CD4-positive, alpha-beta T cell treated with Interleukin-10 for 1 hour (primary cell): ENCODE data around the gene ABI1.

Experiments used
- DNase-seq: peaks from one replicate; pipeline ENCODE4 v3.0.0-alpha.2; 2020

The ABI1 gene

DNA sequence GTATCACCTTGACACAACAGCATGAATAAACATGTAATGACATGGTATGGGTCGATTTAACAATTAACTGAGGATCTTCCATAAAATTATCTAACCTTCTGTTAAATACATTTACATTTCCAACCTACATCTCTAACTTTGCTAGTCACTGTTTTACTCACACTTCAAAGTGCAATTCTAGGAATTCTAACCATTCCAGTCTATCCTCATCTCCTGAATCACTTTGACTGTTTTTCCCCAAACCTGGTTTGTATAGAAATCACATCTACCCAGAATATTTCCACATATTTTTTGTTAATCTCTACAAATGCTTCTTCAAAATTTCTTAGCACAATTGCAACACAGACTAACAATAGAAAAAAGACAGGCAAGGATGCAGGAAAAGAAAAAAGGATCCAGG lies 6.2 kb downstream of the ABI1 start:
- no peak for DNase-seq

GRCh38 chr10:26844396-26844975 lies 16.3 kb downstream of the ABI1 start:
- DNase-seq = no peak

GRCh38 chr10:26843736-26844135 lies 17.0 kb downstream of the ABI1 start:
- no peak for DNase-seq

DNA sequence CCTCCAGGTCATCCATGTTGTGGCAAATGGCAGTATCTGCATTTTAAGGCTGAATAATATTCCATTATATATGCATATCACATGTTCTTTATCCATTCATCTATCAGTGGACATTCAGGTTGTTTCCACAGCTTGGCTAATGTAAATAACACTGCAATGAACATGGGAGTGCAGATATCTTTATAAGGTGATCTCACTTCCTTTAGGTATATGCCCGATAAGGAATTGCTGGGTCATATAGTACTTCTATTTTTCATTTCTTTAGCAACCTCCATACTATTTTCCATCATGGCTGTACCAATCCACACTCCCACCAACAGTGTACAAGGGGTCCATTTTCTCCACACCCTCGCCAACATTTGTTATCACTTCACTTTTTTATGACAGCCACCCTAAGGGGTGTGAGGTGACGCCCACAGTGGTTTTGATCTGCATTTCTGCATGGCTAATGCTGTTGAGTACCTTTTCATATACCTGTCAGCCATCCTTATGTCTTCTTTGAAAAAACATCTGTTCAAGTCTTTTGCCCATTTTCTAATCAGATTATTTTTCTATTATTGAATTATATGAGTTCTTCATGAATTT lies 18.9 kb downstream of the ABI1 start:
- DNase-seq = peak; percentile 19

DNA sequence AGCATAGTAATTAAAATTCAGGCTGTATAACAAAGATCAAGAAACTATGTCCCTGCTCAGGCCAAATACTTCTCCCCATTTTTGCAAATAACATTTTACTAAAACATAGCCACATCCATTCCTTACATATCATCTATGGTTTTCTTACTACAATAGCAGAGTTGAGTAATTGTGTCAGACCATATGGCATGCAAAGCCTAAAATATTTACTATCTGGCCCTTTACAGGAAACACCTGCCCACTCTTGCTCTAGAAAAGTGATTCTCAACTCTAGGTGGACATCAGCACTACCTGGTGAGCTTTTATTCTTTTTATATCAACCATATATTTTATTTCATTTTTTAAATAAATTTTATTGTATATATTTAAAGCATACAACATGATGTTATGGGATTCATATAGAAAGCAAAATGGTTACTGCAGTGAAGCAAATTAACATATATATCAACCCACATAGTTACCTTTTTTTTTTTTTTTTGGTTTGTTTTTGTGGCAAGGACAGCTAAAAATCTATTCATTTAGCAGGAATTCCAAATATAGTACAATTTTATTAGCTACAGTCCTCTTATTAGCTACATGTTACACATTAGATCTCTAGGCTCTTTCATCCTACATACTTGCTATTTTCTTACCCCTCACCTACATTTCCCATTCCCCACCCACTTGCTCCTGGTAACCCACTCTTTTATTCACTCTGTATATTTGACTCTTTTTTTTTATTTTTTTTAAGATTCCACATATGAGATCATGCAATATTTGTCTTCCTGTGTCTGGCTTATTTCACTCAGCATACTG lies 19.6 kb downstream of the ABI1 start:
- no peak for DNase-seq

GRCh38 chr10:26839966-26840627 lies 20.7 kb downstream of the ABI1 start:
- no peak for DNase-seq

DNA sequence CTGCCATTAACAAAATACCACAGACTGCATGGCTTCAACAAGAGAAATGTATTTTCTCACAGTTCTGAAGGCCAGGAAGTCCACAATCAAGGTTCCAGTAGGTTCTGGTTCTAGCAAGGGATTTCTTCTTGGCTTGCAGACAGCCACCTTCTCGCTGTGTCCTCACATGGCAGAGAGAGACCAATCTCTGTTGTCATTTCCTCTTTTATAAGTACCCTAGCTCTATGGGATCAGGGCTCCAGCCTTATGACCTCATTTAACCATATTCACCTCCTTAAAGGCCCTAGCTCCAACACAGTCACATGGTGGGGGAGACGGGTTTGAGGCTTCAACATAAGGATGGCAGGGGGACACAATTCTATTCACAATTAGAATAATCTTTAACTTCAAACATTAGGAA lies 23.6 kb downstream of the ABI1 start:
- no peak for DNase-seq

GRCh38 chr10:26835025-26835424 lies 25.7 kb downstream of the ABI1 start:
- no peak for DNase-seq

- DNase-seq = no peak
Observed at GRCh38 chr10:26832960-26833359, 27.8 kb downstream of the ABI1 start.

DNA sequence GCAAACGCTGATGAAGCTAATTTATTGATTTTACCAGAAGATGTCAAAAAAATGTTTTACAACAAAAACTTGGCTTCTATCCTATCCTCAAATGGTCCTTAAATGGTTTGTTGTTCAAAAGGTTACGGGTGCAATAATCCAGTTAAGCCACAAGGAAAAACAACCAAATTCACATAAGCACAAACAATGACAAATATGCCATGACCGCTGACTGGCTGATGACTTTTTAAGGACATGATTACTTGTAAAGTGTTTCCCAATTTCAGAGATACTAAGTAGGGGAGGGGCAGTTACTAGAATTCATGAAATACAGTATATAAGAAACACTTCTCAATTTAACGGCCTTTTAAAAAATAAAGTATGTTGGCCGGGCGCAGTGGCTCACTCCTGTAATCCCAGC lies 28.8 kb downstream of the ABI1 start:
- DNase-seq = no peak

GRCh38 chr10:26829810-26830515 lies 30.8 kb downstream of the ABI1 start:
- no peak for DNase-seq

DNA sequence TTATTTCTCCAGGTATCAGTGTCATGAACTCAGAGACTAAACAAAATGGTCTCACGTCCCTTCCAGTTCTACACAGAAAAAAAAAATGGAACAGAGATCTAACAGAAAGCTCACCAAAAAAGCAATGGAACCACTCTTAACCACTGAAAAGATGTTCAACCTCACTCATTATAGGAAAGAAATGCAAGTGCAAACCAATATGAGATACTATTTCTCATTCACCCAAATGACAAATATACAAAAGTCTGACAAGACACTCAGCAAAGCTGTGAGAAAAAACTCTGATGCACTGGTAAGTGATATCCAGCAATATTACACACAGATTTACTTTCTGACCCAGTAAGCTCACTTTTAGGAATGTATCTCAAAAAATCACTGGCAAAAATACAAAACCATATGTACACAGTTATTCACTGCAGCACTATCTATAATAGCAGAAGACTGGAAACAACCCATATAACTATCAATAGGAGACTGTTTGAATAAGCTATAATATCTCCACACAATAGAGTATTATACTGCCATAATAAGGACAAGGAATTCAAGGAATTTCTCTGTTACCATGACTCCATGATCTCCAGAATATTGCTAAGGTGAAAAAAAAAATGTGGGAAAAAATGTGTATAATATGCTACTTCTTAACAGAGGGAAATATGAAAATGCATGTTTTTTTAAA lies 36.6 kb downstream of the ABI1 start:
- DNase-seq = no peak

DNA sequence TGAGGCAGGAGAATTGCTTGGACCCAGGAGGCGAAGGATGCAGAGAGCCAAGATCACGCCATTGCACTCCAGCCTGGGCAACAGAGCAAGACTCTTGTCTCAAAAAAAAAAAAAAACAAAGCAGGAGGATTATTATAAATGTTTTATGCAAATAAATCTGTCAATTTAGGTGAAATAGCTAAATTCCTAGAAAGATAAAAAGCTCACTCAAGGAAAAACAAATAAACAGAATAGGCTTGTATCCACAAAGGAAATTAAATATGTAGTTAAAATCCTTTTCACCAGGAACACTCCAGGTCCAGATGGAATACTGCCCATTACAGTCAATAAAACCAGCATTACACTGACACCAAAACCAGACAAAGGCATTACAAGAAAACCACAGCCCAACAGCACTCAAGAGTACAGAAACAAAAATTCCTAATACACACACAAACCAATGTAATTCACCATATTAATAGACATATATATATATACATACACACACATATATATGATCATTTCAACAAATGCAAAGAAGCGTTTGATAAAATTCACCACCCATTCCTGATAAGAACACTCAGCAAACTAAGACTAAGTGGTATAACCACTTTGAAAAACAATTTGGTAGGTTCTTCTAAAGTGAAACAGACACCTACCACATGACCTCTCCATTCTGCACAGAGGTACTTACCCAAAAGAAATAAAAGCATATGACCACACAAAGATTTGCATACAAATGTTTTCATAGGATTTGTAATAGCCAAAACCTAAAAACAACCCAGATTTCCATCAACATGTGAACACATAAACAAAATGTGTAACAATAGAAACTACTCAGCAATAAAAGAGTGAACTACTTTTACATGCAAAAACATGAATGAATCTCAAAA lies 38.8 kb downstream of the ABI1 start:
- no peak for DNase-seq

DNA sequence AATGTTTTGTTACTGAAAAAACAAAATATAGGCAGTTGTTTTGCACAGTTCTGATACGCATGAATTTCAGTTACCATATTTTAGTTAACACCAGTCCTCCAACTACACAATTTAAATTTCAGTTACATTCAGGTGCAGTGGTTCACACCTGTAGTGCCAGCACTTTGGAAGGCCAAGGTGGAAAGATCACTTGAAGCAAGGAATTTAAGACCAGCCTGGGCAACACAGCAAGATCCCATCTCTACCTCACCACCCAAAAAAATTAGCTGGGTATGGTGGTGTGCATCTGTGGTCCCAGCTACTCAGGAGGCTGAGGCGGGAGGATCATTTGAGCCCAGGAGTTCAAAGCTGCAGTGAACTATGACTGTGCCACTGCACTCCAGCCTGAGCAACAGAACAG lies 45.3 kb downstream of the ABI1 start:
- no peak for DNase-seq

DNA sequence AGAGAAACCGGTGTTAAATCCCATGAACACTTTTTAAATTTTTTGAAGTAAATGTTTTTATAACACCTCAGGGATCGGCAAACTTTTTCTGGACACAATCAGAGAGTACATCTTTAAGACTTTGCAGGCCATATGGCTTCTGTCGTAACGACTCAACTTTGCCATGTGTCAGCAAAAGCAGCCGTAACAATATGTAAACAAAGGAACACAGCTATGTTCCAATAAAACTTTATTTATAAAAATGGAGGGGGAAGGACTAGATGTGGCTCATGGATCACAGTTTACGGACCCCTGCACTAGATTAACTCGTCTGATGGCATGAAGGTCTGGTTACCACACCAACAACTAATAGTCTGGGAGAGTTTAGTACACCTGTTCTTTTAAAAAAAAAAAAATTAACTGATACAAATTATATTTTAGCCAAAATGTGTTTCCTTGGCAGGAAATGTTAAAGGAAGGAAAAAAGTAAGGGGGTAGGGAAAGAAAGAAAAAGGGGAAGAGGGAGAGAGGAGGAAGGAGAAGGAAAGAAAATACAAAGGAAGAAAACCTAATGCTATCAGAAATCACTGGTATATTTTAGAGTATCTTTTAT lies 50.2 kb downstream of the ABI1 start:
- no peak for DNase-seq

- DNase-seq = no peak
Observed at GRCh38 chr10:26809973-26810372, 50.8 kb downstream of the ABI1 start.

GRCh38 chr10:26807532-26807931 lies 53.2 kb downstream of the ABI1 start:
- DNase-seq = no peak

DNA sequence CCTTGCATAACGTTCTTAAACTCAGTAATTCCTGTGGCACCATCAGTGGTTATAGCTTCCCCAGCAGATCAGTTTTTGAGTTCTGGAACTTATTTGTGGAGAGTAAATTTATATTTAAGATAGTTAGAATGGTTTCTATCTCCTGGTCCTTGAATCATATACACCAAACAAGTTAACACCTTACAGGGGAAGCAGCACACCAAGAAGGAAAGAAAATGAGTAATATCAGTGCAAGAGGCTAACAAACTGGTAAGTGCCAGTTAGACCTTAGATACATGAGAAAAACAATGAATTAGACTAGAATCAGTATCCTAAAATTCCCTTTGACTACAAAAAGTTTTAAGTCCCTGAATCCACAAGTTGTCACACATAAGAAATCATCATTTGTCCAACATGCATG lies 54.2 kb downstream of the ABI1 start:
- DNase-seq = no peak

GRCh38 chr10:26805567-26806245 lies 55.1 kb downstream of the ABI1 start:
- no peak for DNase-seq
